ENCODE data around the gene SLC30A4.

SLC30A4 gene

GRCh38 chr15:45546789-45547188 lies 24.2 kb upstream of the SLC30A4 start:
- TF ChIP-seq ZFX (IDR thresholded peaks at IDR 0.05), result no peak
- TF ChIP-seq, protein P1, sequence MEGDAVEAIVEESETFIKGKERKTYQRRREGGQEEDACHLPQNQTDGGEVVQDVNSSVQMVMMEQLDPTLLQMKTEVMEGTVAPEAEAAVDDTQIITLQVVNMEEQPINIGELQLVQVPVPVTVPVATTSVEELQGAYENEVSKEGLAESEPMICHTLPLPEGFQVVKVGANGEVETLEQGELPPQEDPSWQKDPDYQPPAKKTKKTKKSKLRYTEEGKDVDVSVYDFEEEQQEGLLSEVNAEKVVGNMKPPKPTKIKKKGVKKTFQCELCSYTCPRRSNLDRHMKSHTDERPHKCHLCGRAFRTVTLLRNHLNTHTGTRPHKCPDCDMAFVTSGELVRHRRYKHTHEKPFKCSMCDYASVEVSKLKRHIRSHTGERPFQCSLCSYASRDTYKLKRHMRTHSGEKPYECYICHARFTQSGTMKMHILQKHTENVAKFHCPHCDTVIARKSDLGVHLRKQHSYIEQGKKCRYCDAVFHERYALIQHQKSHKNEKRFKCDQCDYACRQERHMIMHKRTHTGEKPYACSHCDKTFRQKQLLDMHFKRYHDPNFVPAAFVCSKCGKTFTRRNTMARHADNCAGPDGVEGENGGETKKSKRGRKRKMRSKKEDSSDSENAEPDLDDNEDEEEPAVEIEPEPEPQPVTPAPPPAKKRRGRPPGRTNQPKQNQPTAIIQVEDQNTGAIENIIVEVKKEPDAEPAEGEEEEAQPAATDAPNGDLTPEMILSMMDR (conservative IDR thresholded peaks at IDR 0.05), result no peak

DNA sequence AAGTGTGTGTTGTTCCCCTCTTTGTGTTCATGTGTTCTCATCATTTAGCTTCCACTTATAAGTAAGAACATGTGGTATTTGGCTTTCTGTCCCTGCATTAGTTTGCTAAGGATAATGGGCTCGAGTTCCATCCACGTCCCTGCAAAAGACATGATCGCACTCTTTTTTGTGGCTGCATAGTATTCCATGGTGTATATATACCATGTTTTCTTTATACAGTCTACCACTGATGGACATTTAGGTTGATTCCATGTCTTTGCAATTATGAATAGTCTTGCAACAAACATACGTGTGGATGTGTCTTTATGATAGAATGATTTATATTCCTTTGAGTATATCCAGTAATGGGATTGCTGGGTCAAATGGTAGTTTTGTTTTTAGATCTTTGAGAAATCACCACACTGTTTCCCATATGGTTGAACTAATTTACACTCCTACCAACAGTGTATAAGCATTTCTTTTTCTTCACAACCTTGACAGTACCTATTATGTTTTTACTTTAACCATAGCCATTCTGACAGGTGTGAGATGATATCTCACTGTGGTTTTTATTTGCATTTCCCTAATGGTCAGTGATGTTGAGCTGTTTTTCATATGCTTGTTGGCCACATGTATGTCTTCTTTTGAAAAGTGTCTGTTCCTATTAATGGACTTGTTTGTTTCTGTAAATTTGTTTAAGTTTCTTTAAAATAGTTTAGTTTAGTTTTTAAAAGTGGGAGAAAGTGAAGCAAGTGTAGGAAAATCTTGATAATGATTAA lies 21.9 kb upstream of the SLC30A4 start:
- TF ChIP-seq, protein P1 (conservative IDR thresholded peaks at IDR 0.05), result no peak
- no peak for TF ChIP-seq ZFX (IDR thresholded peaks at IDR 0.05)
- no peak overlapping the region for H3K27ac ChIP-seq

More at GRCh38 chr15:45546789-45547188, 24.2 kb upstream of the SLC30A4 start:
- no peak overlapping the region for H3K27ac ChIP-seq

DNA sequence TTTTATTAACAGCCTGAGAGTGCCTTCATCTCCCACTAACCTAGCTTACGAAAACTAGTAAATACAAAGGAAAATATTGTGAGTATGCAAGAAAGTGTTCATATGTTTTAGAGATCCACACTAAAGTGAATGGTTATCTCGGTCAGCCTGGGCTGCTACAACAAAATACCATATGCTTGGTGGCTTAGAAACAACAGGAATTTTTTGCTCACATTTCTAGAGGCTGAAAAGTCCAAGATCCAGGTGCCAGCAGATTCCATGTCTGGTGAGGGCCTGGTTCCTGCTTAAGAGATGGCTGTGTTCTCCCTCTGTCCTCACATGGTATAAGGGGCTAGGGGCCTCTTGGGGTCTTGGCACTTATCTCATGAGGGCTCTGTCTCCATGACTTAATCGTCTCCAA lies 20.5 kb upstream of the SLC30A4 start:
- TF ChIP-seq, protein P1 (conservative IDR thresholded peaks at IDR 0.05), result no peak
- TF ChIP-seq ZFX (IDR thresholded peaks at IDR 0.05), result no peak
- H3K27ac ChIP-seq, result no peak overlapping the region

DNA sequence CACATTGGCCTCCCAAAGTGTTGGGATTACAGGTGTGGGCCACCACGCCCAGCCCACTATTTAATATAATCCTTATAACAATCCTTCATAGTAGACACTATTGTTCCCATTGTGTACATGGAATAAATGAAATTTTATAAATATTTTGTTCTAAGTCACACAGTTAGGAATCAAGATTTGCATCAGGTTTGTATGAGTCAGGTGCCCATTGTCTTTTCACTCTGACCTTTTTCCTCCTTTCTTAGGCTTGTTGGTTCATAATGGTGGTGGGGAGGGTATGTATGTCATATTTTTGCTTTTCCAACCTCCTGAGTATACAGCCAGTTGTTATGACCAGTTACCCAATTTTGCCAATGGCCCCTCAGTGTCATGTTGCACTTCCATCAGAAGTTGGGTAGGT lies 18.0 kb upstream of the SLC30A4 start:
- TF ChIP-seq ZFX (IDR thresholded peaks at IDR 0.05), result no peak
- TF ChIP-seq, protein P1 (conservative IDR thresholded peaks at IDR 0.05), result no peak

DNA sequence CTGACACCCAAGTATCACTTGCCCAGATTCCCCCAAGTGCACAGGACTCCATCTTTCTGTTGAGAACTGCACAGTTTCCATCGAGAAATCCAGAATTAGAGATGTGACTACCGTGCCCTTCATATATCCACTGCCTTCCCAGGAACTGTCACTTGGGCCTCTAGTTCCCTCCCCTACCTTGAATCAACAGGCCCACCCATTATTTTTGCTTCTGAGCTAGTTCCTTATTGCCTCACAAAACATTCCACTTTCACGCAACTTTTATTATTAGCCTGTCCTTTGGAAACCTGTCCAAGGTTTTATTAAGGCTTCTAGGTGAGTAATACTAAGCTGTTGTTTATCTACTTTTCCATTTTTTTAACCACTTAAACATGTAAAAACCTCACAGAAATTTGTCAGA lies 17.1 kb upstream of the SLC30A4 start:
- no peak overlapping the region for H3K27ac ChIP-seq
- TF ChIP-seq ZFX (IDR thresholded peaks at IDR 0.05), result no peak
- TF ChIP-seq, protein P1 (conservative IDR thresholded peaks at IDR 0.05), result no peak

More for the DNA sequence above, 18.0 kb upstream of the SLC30A4 start:
- H3K27ac ChIP-seq, result no peak overlapping the region

- no peak overlapping the region for H3K27ac ChIP-seq
- no peak for TF ChIP-seq ZFX (IDR thresholded peaks at IDR 0.05)
- TF ChIP-seq, protein P1 (conservative IDR thresholded peaks at IDR 0.05), result no peak
Measured at GRCh38 chr15:45536934-45537333, 14.4 kb upstream of the SLC30A4 start.

GRCh38 chr15:45535486-45536042 lies 13.0 kb upstream of the SLC30A4 start:
- no peak overlapping the region for H3K27ac ChIP-seq
- no peak for TF ChIP-seq ZFX (IDR thresholded peaks at IDR 0.05)
- TF ChIP-seq, protein P1 (conservative IDR thresholded peaks at IDR 0.05), result no peak

All from C4-2B (cell line).